KBM-7 (cell line): ENCODE measurements around the gene ASTE1.

Source experiments
- DNase-seq: peaks from one replicate; pipeline ENCODE4 v3.0.0-alpha.2; 2015
- in situ Hi-C: fragments of 300-500 bp; cut with MboI; formaldehyde crosslinking; loops from 2 replicates; pipeline ENCODE4 v1.14.3; 2020; ENCODE audit warnings: low sequenced_read_pairs, low pct_unique_long_range_greater_than_20kb, mixed read lengths

ASTE1 gene

GRCh38 chr3:130968221-130968620 lies 58.4 kb downstream of the ASTE1 start:
- in situ Hi-C loops, result no loop called here
- DNase-seq, result no peak

GRCh38 chr3:130967281-130967680 lies 59.3 kb downstream of the ASTE1 start:
- no peak for DNase-seq
- in situ Hi-C loops, result no loop called here

GRCh38 chr3:130963878-130964277 lies 62.7 kb downstream of the ASTE1 start:
- no peak for DNase-seq
- in situ Hi-C loops, result no loop called here
